HCT116 (cell line): Measurements from ENCODE around the gene EXD2. TPM values are rescaled to one million over a fixed set of nuclear protein-coding genes. Genes with fewer than 3 reads are reported as not detected.

Source experiments
- ATAC-seq: fragments of 200-7000 bp; cut with Tn5 transposase; 2 replicates; pipeline ENCODE4 v1.9.1; 2020; ENCODE audit warnings: mild to moderate bottlenecking, moderate library complexity
- BruUV-seq: library from RNA; stranded (reverse); fragments of 400-500 nt; replicated peaks from 2 replicates; lab custom pipeline; 2021; lab: Mats Ljungman, UMichigan
- CTCF ChIA-PET: fragments of 300-600 bp; sonication (Branson Sonifier 250); formaldehyde crosslinking; loops from one replicate; lab custom pipeline; 2021; ENCODE audit warnings: antibody characterized with exemption; lab: Charles Lee
- POLR2A ChIA-PET: fragments of 300-600, 350-600 bp; sonication (Branson Sonifier 250); formaldehyde crosslinking; loops from one replicate; lab custom pipeline; 2021; ENCODE audit warnings: antibody characterized with exemption; lab: Charles Lee
- RAD21 ChIA-PET, 2 experiments: fragments of 300-600 bp; sonication (Branson Sonifier 250); formaldehyde crosslinking; loops; one replicate each; lab custom pipeline; 2023; ENCODE audit warnings: low total read pairs in 2 of 2; ENCODE audit not compliant: uncharacterized antibody in 2 of 2, unreplicated experiment in 2 of 2, low non-redundant PET in 1 of 2; lab: Charles Lee
- DNase-seq: peaks from one replicate; pipeline ENCODE4 v3.0.0-alpha.2; 2010; ENCODE audit warnings: low read depth, low spot score
- H2AFZ ChIP-seq: fragments of 200-600 bp; shearing (Covaris generic), sonication (generic); 2 replicates; pipeline ENCODE4 v1.6.1; 2017; ENCODE audit warnings: low read depth, mixed run types, mixed read lengths, antibody characterized with exemption, low read length; ENCODE audit not compliant: poor library complexity, severe bottlenecking
- H3K27ac ChIP-seq: 2 replicates; pipeline ENCODE4 v1.5.1; 2012; ENCODE audit warnings: low read depth, low read length
- H3K27me3 ChIP-seq: fragments of 200-600 bp; sonication (generic); 2 replicates; pipeline ENCODE4 v1.6.1; 2016; ENCODE audit warnings: mixed run types, low read length, mixed read lengths; ENCODE audit not compliant: insufficient read depth
- H3K36me3 ChIP-seq, 2 experiments: fragments of 200-500 bp in 1 of 2; fragments of 200-600 bp in 1 of 2; sonication (Bioruptor generic) in 1 of 2; sonication (generic) in 1 of 2; 2 replicates each; pipeline versions ENCODE4 v1.5.1 to v1.6.1; 2014 to 2016; ENCODE audit warnings: low read length in 2 of 2, inconsistent platforms in 1 of 2, mixed read lengths in 1 of 2, mixed run types in 1 of 2; ENCODE audit not compliant: insufficient read depth in 2 of 2, control insufficient read depth in 1 of 2
- H3K4me1 ChIP-seq, 2 experiments: fragments of 200-600 bp in 1 of 2; sonication (generic) in 1 of 2; 2 replicates each; pipeline versions ENCODE4 v1.5.1 to v1.6.1; 2012 to 2017; ENCODE audit warnings: low read length in 2 of 2, inconsistent platforms in 1 of 2, mild to moderate bottlenecking in 1 of 2, mixed read lengths in 1 of 2, mixed run types in 1 of 2, moderate library complexity in 1 of 2; ENCODE audit not compliant: insufficient read depth in 2 of 2, control insufficient read depth in 1 of 2
- H3K4me2 ChIP-seq: fragments of 200-600 bp; sonication (generic); 2 replicates; pipeline ENCODE4 v1.6.1; 2017; ENCODE audit warnings: mixed run types, low read length, mixed read lengths
- H3K4me3 ChIP-seq, 2 experiments: fragments of 200-600 bp in 1 of 2; sonication (generic) in 1 of 2; replicated peaks in 1 of 2; 2 replicates each; pipeline ENCODE4 v1.5.1; 2011 to 2016; ENCODE audit warnings: low read length in 2 of 2, control low read depth in 1 of 2, low read depth in 1 of 2, mild to moderate bottlenecking in 1 of 2, mixed read lengths in 1 of 2, mixed run types in 1 of 2
- H3K79me2 ChIP-seq: fragments of 200-600 bp; sonication (generic); 2 replicates; pipeline ENCODE4 v1.6.1; 2017; ENCODE audit warnings: mild to moderate bottlenecking, mixed run types, low read length, moderate library complexity, mixed read lengths; ENCODE audit not compliant: insufficient read depth
- H3K9ac ChIP-seq: fragments of 200-600 bp; sonication (generic); 2 replicates; pipeline ENCODE4 v1.6.1; 2016; ENCODE audit warnings: low read length, mixed read lengths
- H3K9me2 ChIP-seq: fragments of 200-600 bp; sonication (generic), shearing (Covaris generic); 2 replicates; pipeline ENCODE4 v1.6.1; 2017; ENCODE audit warnings: mixed run types, mild to moderate bottlenecking, moderate library complexity; ENCODE audit not compliant: insufficient read depth
- H3K9me3 ChIP-seq, 2 experiments: fragments of 200-500 bp in 1 of 2; fragments of 200-600 bp in 1 of 2; sonication (Bioruptor generic) in 1 of 2; sonication (generic) in 1 of 2; 2 replicates each; pipeline ENCODE4 v1.6.1; 2014 to 2017; ENCODE audit warnings: low read length in 2 of 2, mixed read lengths in 2 of 2, inconsistent platforms in 1 of 2, low read depth in 1 of 2, mild to moderate bottlenecking in 1 of 2, mixed run types in 1 of 2, moderate library complexity in 1 of 2; ENCODE audit not compliant: control insufficient read depth in 1 of 2, insufficient read depth in 1 of 2
- H4K20me1 ChIP-seq: fragments of 200-600 bp; sonication (generic), shearing (Covaris generic); 2 replicates; pipeline ENCODE4 v1.6.1; 2017; ENCODE audit warnings: mixed run types, mild to moderate bottlenecking, moderate library complexity; ENCODE audit not compliant: insufficient read depth
- CBX3 ChIP-seq: IDR thresholded peaks from 2 replicates; pipeline ENCODE4 v1.6.1; 2012; ENCODE audit warnings: low read depth
- CEBPB ChIP-seq: IDR thresholded peaks from 2 replicates; pipeline ENCODE4 v1.6.1; 2012; ENCODE audit warnings: low read depth
- EGR1 ChIP-seq: IDR thresholded peaks from 2 replicates; pipeline ENCODE4 v1.6.1; 2012; ENCODE audit warnings: low read depth
- JUND ChIP-seq: IDR thresholded peaks from 2 replicates; pipeline ENCODE4 v1.6.1; 2012
- POLR2A ChIP-seq: IDR thresholded peaks from 2 replicates; pipeline ENCODE4 v1.7.0; 2011; ENCODE audit warnings: borderline replicate concordance; ENCODE audit not compliant: insufficient read depth, insufficient read length; ENCODE audit errors: extremely low read depth
- RAD21 ChIP-seq: IDR thresholded peaks from 2 replicates; pipeline ENCODE4 v1.6.1; 2012; ENCODE audit warnings: low read depth, mild to moderate bottlenecking
- ZNF274 ChIP-seq: fragments of 200-500 bp; sonication (Bioruptor generic); IDR thresholded peaks from 2 replicates; pipeline ENCODE4 v1.6.1; 2014; ENCODE audit warnings: mild to moderate bottlenecking, low read depth, low read length, inconsistent platforms
- intact Hi-C: fragments of 100-400 bp; cut with micrococcal nuclease; formaldehyde crosslinking; loops from 2 replicates; pipeline ENCODE4 v1.10.0; 2022
- total RNA-seq: library from RNA; stranded (reverse); gene quantifications from one replicate; pipeline ENCODE4 v1.2.1, GENCODE V29; 2021; ENCODE audit not compliant: unreplicated experiment
- TF ChIP-seq, protein P1 (sequence below), 3 experiments: fragments of 200-600 bp in 1 of 3; sonication (generic) in 1 of 3; IDR thresholded peaks in 2 of 3; conservative IDR thresholded peaks in 1 of 3; 2 replicates each; pipeline ENCODE4 v1.5.1; 2012 to 2017; ENCODE audit warnings: low read depth in 2 of 3, low read length in 2 of 3, antibody characterized with exemption in 1 of 3, borderline replicate concordance in 1 of 3, control low read depth in 1 of 3, mild to moderate bottlenecking in 1 of 3, mixed read lengths in 1 of 3, mixed run types in 1 of 3, moderate library complexity in 1 of 3; ENCODE audit not compliant: insufficient read depth in 1 of 3
- TF ChIP-seq, protein P2 (sequence below): IDR thresholded peaks from 2 replicates; pipeline ENCODE4 v1.6.1; 2012; ENCODE audit warnings: low read depth

Gene EXD2
- total RNA-seq, 1 experiment from 2014 or later, result 20.2 TPM

DNA sequence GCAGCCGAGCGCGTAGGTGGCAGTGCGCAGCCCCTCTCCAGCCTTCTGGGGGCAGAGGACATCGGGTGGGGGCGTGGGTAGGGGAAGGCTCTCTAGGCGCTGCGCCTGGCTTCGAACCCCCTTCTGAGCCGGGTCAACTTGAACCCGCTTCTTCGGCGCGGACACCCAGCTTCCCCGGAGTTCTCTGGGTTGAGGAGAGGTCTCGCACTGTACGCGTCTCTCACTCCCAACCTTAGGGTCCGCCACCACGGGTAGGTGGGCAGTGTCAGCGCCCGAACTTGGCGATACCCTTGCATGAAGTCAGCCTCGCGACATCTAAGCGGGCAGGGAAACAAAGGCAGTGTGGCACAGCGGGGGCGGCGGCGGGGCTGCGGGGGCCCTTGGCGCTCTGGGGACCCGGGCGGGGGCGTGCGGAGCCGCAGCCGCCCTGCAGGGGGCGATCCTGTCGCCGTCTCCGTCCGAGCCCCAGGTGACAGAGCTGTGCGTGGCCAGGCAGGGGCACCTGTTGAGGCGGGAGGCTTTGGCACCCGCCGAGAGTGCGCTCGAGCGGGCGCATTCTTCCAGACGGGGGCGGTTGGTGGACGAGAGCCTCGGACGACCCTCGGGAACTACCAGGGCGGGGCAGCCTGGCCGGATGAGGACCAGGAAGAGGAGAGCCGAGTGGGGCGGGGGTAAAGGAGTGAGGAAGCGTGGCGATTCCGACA is 69.7 kb downstream of the EXD2 start:
- H3K9me3 ChIP-seq, result no peaks in the 10 kb centered on the region
- TF ChIP-seq RAD21 (peak; percentile 54), CBX3 (no peak), EGR1 (0 out of 2 replicates have a peak, but pooled peaks have one; percentile 32)
- TF ChIP-seq, protein P1, sequence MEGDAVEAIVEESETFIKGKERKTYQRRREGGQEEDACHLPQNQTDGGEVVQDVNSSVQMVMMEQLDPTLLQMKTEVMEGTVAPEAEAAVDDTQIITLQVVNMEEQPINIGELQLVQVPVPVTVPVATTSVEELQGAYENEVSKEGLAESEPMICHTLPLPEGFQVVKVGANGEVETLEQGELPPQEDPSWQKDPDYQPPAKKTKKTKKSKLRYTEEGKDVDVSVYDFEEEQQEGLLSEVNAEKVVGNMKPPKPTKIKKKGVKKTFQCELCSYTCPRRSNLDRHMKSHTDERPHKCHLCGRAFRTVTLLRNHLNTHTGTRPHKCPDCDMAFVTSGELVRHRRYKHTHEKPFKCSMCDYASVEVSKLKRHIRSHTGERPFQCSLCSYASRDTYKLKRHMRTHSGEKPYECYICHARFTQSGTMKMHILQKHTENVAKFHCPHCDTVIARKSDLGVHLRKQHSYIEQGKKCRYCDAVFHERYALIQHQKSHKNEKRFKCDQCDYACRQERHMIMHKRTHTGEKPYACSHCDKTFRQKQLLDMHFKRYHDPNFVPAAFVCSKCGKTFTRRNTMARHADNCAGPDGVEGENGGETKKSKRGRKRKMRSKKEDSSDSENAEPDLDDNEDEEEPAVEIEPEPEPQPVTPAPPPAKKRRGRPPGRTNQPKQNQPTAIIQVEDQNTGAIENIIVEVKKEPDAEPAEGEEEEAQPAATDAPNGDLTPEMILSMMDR (IDR thresholded peaks at IDR 0.05 in 2 of 3, conservative IDR thresholded peaks at IDR 0.05 in 1 of 3; ENCODE audit: borderline replicate concordance in 1 of 3, insufficient read depth in 1 of 3, low read depth in 2 of 3, low read length in 2 of 3), result peak; percentile 43 to 67 (median 64)
- CTCF ChIA-PET, result interaction anchor here (0.6 to 1.3 kb wide), 7 partner anchors 14 to 202 kb away, joined by 3 to 8 read pairs (median 4); no protein-coding TSS in a partner anchor
- no peak for DNase-seq
- RAD21 ChIA-PET, result no interaction called here
- no peaks in the 10 kb centered on the region for H3K9me2 ChIP-seq
- H3K4me1 ChIP-seq, result peaks cover 0 to 5% of the 10 kb centered on the region in 2 experiments; a peak in 2 of 4 replicates
- H3K9ac ChIP-seq, result no peak overlapping the region
- intact Hi-C loops, result no loop called here
- no peak overlapping the region for H2AFZ ChIP-seq
- no TSS peak for BruUV-seq
- POLR2A ChIA-PET, result interaction anchor here (0.6 kb wide), 1 partner anchor 70 kb away, joined by 3 read pairs; no protein-coding TSS in a partner anchor
- H3K36me3 ChIP-seq, result no peaks in the 10 kb centered on the region
- H3K79me2 ChIP-seq, result no peaks in the 10 kb centered on the region
- peaks cover 10% of the 10 kb centered on the region; the same call in 1 of the 2 replicates for H3K27me3 ChIP-seq
- H4K20me1 ChIP-seq, result no peaks in the 10 kb centered on the region
- H3K4me3 ChIP-seq, result no peak overlapping the region
- H3K4me2 ChIP-seq, result peak overlapping the region; percentile 51
- no peak overlapping the region for H3K27ac ChIP-seq
- ATAC-seq, result peak; percentile 95

DNA sequence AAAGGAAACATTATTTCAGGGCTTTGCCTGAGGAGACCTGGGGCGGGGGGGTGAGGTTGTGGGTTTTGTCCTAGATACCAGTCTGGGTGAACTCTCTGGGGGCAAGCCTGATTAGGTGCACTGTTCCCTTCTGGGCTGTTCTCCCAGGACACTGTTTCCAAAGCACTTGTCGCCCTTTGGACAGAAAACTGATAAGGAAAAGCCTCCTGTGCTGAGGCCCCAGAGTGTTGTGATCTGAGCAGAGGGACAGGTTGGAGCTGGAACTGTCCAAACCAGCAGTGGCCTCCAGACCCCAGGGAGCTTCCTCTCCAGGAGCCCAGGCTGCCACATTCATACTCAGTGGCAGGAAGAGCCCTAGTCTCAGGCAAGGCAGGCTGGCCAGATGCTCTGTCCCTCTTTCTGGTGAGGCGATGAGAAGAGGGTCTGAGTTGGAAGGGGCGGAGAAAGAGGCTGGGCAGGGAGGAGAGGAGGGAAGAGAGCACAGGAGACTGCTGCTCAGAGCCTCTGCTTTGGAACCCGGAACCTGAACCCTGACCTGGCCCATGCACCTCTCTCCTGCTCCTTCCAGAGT is 70.5 kb downstream of the EXD2 start:
- no TSS peak for BruUV-seq
- TF ChIP-seq CEBPB (no peak), JUND (no peak), ZNF274 (no peak), POLR2A (no peak)
- TF ChIP-seq, protein P2, sequence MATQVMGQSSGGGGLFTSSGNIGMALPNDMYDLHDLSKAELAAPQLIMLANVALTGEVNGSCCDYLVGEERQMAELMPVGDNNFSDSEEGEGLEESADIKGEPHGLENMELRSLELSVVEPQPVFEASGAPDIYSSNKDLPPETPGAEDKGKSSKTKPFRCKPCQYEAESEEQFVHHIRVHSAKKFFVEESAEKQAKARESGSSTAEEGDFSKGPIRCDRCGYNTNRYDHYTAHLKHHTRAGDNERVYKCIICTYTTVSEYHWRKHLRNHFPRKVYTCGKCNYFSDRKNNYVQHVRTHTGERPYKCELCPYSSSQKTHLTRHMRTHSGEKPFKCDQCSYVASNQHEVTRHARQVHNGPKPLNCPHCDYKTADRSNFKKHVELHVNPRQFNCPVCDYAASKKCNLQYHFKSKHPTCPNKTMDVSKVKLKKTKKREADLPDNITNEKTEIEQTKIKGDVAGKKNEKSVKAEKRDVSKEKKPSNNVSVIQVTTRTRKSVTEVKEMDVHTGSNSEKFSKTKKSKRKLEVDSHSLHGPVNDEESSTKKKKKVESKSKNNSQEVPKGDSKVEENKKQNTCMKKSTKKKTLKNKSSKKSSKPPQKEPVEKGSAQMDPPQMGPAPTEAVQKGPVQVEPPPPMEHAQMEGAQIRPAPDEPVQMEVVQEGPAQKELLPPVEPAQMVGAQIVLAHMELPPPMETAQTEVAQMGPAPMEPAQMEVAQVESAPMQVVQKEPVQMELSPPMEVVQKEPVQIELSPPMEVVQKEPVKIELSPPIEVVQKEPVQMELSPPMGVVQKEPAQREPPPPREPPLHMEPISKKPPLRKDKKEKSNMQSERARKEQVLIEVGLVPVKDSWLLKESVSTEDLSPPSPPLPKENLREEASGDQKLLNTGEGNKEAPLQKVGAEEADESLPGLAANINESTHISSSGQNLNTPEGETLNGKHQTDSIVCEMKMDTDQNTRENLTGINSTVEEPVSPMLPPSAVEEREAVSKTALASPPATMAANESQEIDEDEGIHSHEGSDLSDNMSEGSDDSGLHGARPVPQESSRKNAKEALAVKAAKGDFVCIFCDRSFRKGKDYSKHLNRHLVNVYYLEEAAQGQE, result no peak
- Histone ChIP-seq H3K79me2 (no peaks in the 10 kb centered on the region), H3K4me1 (peaks cover 0 to 5% of the 10 kb centered on the region in 2 experiments; a peak in 2 of 4 replicates), H4K20me1 (no peaks in the 10 kb centered on the region), H3K27ac (no peak overlapping the region), H3K9me2 (no peaks in the 10 kb centered on the region), H3K9ac (no peak overlapping the region), H2AFZ (no peak overlapping the region), H3K27me3 (peaks cover 10% of the 10 kb centered on the region; the same call in 1 of the 2 replicates), H3K4me3 (no peak overlapping the region), H3K9me3 (no peaks in the 10 kb centered on the region), H3K4me2 (peak overlapping the region; percentile 51; the same call in 1 of the 2 replicates), H3K36me3 (no peaks in the 10 kb centered on the region)
- POLR2A ChIA-PET, result no interaction called here
- intact Hi-C loops, result no loop called here
- CTCF ChIA-PET, result interaction anchor here (0.6 to 1.3 kb wide), 6 partner anchors 13 to 201 kb away, joined by 3 to 8 read pairs (median 4); no protein-coding TSS in a partner anchor
- DNase-seq, result no peak
- RAD21 ChIA-PET, result no interaction called here
- no peak for ATAC-seq
